IPS-NIHi11 (cell line): Measurements from ENCODE around the gene ANKS3.

Experiments
- DNase-seq: peaks from one replicate; pipeline ENCODE4 v3.0.0; 2012; ENCODE audit warnings: mixed read lengths, low spot score

ANKS3 gene

DNA sequence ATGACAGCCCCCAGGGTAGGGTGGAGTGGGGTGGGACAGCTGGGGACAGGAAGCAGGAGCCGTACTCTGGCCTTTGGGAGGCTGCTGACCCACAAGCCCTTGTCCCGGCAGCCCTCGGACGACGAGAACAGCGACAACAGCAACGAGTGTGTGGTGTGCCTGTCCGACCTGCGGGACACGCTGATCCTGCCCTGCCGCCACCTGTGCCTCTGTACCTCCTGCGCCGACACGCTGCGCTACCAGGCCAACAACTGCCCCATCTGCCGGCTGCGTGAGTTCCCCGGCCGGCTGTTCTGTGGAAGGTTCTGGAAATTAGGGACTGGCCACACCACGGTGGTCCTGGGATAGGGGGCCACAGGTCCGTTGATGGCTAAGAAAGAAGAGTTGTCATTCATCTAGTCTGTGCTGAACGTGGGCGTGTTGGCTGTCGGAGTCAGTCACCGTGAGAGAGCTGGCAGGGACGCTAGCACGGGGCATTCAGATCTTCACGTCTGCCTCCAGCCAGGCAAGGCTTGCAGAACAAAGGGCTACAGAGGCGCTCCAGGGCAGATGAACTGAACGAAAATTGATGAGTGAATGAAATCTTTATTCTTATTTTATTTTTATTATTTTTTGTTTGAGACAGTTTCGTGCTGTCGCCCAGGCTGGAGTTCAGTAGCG is 60.6 kb downstream of the ANKS3 start:
- DNase-seq: no peak

GRCh38 chr16:4668313-4668960 is 65.6 kb downstream of the ANKS3 start:
- DNase-seq: no peak

GRCh38 chr16:4667203-4667963 is 66.7 kb downstream of the ANKS3 start:
- DNase-seq: no peak

DNA sequence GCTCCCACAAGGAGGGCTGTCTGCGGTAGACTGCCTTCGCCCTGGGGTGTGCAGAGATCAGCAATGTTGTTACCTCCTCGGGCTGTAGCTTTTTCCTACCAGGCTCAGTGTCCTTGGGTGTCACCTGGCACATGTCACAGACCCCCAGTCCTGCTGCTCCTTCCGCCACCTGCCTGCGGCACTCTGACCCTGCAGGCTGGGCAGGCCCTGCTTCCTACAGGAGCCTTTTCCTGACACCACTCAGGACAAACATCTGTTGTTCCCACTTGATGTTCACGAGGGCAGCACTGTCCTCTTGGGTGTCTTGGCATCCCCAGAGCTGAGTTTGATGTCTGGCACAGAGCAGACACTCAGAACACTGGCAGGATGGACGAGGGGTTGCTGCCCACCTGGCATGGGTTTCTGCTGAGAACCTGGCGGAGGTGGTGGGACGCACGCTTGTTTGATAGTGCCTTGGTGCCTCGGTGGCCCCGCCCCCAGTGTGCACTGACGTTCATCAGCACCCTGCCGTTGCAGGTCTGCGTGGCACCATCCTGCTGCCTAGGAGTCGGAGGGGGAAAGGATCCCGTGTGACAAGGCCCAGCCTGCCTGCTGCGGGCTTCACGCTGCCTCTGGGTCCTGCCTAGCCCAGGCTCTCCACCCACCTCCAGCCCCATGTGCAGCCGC is 67.4 kb downstream of the ANKS3 start:
- DNase-seq: no peak

DNA sequence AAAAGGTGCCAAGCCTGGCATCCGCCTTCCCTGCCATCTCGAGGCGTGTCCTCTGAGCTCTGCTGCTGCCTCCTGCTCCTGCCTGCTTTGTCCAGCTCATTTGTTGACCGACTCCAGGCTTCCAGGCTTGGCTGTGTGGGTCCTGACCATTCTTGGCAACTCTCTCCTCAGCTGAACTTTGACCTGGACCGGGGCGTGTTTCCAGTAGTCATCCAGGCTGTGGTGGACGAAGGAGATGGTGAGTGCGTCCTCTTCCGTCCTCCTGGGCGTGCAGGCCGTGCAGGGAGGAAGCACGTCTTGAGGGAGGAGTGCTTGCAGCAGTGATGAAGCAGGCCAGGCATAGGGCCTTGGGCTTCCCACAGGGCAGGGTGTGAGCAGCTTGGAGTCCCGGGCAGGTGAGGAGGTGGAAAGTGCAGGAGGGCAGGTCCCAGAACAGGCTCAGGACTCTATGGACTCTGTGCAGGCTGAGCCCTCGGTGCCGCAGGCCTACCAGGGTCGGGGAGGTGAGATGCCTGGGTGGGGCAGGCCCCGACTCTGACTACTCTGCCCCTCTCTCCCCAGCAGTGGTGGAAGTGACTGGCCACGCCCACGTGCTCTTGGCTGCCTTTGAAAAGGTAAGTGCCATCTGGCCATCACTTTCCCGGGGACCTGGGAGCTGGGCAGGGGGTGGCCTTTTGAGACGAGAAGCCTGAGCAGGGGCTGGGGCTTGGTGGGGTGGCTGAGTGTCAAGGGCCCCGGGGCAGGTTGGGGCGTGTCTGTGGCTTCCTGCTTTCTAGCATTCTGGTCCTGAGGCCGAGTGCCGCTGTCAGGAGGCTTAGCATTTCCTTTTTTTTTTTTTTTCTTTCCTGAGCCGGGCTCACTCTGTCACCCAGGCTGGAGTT is 69.3 kb downstream of the ANKS3 start:
- no peak for DNase-seq

DNA sequence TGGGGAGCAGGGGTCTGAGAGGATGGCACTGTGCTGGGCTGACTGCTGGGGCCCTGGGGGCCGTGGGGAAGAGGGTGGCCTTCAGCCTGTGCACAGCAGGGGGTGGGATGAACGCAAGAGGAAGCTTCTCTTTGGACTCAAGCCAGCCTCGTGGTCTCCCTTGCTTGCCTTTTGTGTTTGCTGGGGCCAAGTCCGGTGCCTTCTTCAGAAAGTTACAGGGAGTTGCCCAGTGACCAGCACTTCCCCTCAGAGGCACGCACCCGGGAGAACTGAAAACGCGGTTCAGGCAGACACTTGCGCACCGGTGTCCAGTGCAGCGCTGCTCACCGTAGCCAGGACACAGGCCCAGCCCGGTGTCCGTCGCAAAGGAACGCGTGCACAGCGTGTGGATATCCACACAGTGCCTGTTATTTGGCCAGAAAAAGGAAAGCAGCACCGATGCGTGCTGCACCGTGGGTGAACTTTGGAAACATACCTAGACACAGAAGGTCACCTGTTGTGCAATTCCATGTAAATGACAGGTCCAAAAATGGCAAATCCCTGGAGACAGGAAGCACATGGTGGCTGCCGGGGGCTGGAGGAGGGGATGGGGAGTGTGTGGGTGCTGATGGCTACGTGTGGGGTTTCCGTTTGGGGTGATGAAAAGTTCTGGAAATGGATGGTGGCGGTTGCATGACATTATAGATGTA is 70.2 kb downstream of the ANKS3 start:
- DNase-seq: no peak

DNA sequence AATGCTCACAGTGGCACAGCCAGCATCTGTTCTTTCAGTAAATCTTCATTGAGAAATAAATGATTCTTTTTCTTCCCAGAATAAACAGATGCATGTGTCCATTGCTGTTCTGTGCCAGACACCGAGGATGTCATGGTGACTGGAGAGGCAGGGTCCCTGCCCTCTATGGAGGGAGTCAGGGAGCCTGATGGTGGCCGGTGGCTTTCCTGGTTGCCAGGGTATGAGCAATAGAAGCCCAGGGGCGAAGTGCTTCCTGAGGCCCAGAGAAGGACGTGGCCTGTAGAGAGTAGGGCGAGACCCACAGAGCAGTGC is 70.7 kb downstream of the ANKS3 start:
- DNase-seq: no peak

GRCh38 chr16:4661661-4662060 is 72.4 kb downstream of the ANKS3 start:
- DNase-seq: no peak

- no peak for DNase-seq
These were observed 73.5 kb downstream of the ANKS3 start for GRCh38 chr16:4660454-4661007.

GRCh38 chr16:4659363-4660353 is 74.4 kb downstream of the ANKS3 start:
- DNase-seq: no peak

- no peak for DNase-seq
These were observed 77.1 kb downstream of the ANKS3 start for GRCh38 chr16:4656695-4657686.

DNA sequence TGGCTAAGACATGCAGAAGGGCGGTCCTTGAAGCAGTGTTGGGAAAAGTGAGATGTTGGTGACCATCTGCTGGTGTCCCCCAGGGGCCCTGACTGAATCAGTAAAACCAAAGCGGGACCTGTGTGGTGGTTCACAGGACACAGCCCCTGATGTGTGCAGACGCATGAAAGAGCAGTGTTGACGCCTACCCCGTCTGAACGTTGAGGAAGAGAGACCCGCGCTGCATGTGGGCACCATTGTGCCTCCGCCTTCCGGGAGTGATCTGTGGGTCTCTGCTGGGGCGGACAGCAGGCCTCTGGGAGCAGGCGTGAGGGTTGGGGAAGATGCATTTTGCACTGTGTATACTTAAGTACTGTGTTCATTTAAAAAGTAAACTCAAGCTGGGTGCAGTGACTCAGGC is 77.8 kb downstream of the ANKS3 start:
- DNase-seq: no peak

- DNase-seq: no peak
These were observed 78.3 kb downstream of the ANKS3 start for GRCh38 chr16:4655801-4656200.

- no peak for DNase-seq
These were observed 79.0 kb downstream of the ANKS3 start for GRCh38 chr16:4654964-4655590.

GRCh38 chr16:4654011-4654963 is 79.8 kb downstream of the ANKS3 start:
- DNase-seq: no peak

DNA sequence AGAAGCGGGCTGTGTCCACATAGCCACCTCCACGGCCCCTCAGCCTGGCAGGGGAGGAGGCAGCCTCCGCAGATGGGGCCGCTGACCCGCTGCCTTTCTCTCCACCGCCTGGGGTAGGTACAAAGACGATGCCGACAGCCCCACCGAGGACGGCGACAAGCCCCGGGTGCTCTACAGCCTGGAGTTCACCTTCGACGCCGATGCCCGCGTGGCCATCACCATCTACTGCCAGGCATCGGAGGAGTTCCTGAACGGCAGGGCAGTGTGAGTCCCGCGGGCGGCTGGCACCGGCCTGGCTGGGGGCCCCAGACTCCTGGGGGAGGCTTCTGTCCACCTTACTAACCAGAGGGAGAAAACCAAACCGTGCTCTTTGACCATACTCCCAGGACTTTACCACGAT is 81.5 kb downstream of the ANKS3 start:
- DNase-seq: no peak

GRCh38 chr16:4651827-4652226 is 82.2 kb downstream of the ANKS3 start:
- DNase-seq: no peak
